Skeletal muscle satellite cell (primary cell): ENCODE measurements around the gene TMEM92.
"Not testable (repeated sequence)": the region's sequence is repeated elsewhere in the genome, so short reads cannot be mapped to it uniquely, and the experiment has no call there.

Experiments used
- H3K27me3 ChIP-seq: 2 replicates; pipeline ENCODE4 v1.7.0; 2013; ENCODE audit warnings: low read length; ENCODE audit not compliant: control insufficient read depth, insufficient read depth
- H3K36me3 ChIP-seq: 2 replicates; pipeline ENCODE4 v1.7.0; 2013; ENCODE audit warnings: mild to moderate bottlenecking, control low read depth, low read length; ENCODE audit not compliant: insufficient read depth
- H3K4me1 ChIP-seq: 2 replicates; pipeline ENCODE4 v1.7.0; 2013; ENCODE audit warnings: low read length; ENCODE audit not compliant: control insufficient read depth, insufficient read depth
- H3K4me2 ChIP-seq: 2 replicates; pipeline ENCODE4 v1.7.0; 2013; ENCODE audit warnings: mild to moderate bottlenecking, low read length
- H3K4me3 ChIP-seq: 2 replicates; pipeline ENCODE4 v1.7.0; 2013; ENCODE audit warnings: low read length
- H3K9ac ChIP-seq: 2 replicates; pipeline ENCODE4 v1.7.0; 2013; ENCODE audit warnings: mild to moderate bottlenecking, low read depth, low read length, moderate library complexity
- H3K9me3 ChIP-seq: replicated peaks from 2 replicates; pipeline ENCODE4 v1.7.0; 2013; ENCODE audit warnings: mild to moderate bottlenecking, control low read depth, low read length

TMEM92 gene

DNA sequence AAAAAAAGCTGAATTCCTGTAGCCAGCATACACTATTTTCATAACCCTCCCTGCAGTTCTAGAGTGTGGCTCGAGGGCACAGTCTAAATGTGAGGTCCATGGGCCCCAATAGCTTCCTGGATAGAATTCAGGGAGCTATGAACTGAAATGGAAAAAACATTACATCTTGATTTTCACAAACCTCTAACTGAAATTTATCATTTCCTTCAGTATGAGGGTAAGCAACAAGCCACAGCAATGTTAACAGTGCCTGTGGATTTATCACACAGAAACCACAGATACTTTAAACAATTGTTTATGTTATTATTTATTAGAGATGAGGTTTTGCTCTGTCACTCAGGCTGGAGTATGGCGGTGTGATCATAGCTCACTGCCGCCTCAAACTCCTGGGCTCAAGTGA lies 18.2 kb downstream of the TMEM92 start:
- no peak overlapping the region for H3K4me2 ChIP-seq
- no peaks in the 10 kb centered on the region for H3K27me3 ChIP-seq
- no peak overlapping the region for H3K4me3 ChIP-seq
- peaks cover 39% of the 10 kb centered on the region for H3K4me1 ChIP-seq
- no peak overlapping the region for H3K9ac ChIP-seq
- H3K9me3 ChIP-seq = no peaks in the 10 kb centered on the region
- H3K36me3 ChIP-seq = no peaks in the 10 kb centered on the region

DNA sequence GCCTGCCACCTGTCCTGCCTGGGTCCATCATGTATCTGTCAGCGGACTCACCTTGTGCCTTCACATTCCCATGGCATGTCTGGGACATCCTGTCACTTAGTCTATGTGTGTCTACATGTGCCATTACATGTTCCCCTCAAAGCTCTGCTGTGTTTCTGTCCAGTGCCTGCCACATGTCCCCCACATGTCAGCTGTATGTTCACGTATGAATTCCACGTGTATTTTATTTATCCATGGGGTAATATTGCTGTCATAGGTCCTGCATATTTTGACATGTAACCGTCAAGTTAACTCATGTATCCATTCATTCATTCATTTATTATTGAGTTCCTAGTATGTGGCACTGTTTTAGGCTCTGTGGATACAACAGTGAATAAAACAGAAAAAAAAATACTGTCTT lies 20.8 kb downstream of the TMEM92 start:
- Histone ChIP-seq H3K4me3 (no peak overlapping the region), H3K9me3 (no peaks in the 10 kb centered on the region), H3K4me2 (no peak overlapping the region), H3K27me3 (no peaks in the 10 kb centered on the region), H3K4me1 (peaks cover 14% of the 10 kb centered on the region), H3K36me3 (no peaks in the 10 kb centered on the region), H3K9ac (no peak overlapping the region)

DNA sequence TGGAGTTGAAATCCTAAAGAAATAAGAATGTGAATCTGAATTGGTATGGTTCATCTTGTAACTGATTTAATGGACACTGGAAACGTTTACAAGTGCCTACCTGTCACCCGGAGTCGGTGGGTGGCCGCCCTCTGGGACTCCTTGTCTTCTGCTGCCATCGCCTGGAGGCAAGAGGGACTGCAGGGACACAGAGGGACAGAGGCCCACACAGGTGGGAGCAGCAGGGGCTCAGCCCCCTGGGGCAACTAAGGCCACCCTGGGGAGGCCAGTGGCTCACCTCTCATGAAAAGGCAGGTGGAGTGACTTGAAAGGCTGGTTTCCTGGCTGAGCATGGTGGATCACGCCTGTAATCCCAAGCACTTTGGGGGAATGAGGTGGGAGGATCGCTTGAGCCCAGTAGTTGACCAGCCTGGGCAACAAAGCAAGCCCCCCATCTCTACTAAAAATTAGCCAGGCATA lies 23.2 kb downstream of the TMEM92 start:
- Histone ChIP-seq H3K27me3 (peaks cover 5% of the 10 kb centered on the region), H3K9me3 (no peaks in the 10 kb centered on the region), H3K4me2 (no peak overlapping the region), H3K4me3 (no peak overlapping the region), H3K4me1 (no peaks in the 10 kb centered on the region), H3K36me3 (no peaks in the 10 kb centered on the region), H3K9ac (no peak overlapping the region)

DNA sequence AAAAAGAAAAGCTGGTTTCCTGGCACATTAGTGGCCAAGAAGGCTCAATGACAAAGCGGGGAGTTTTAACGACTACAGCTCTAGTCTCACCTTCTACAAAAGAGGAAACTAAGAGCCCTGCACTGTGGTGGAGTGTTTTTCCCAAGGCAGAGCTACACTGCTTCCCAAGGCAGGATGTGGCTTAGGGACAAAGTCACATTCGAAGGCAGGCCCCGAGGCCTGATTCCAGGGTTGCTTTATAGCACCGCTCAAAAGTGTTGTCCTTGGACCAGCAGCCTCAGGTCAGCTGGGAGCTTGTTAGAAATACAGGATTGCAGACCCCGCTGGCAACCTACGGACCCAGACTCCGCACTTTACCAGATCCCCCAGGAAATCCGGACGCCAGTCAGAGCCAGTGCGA lies 23.8 kb downstream of the TMEM92 start:
- Histone ChIP-seq H3K36me3 (no peaks in the 10 kb centered on the region), H3K4me2 (no peak overlapping the region), H3K27me3 (peaks cover 5% of the 10 kb centered on the region), H3K9me3 (no peaks in the 10 kb centered on the region), H3K4me3 (no peak overlapping the region), H3K4me1 (no peaks in the 10 kb centered on the region), H3K9ac (no peak overlapping the region)

DNA sequence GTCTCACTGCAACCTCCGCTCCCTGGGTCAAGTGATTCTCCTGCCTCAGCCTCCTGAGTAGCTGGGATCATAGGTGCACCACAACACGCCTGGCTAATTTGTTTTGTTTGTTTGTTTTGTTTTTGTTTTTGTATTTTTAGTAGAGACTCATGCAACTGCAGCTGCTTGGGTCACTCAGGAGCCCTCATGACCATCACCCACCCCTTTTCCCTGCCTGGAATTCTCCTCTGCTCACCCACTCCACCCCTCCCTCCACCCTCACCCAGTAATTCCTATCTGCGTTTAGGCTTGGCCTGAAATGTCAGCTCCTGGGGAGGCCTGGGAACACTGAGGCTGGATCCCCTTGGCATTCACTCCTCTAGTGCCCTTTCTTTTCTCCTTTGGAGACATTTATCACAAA lies 25.5 kb downstream of the TMEM92 start:
- Histone ChIP-seq H3K27me3 (peaks cover 5% of the 10 kb centered on the region), H3K36me3 (no peaks in the 10 kb centered on the region), H3K4me3 (no peak overlapping the region), H3K9me3 (no peaks in the 10 kb centered on the region), H3K9ac (no peak overlapping the region), H3K4me2 (no peak overlapping the region), H3K4me1 (peaks cover 4% of the 10 kb centered on the region)

DNA sequence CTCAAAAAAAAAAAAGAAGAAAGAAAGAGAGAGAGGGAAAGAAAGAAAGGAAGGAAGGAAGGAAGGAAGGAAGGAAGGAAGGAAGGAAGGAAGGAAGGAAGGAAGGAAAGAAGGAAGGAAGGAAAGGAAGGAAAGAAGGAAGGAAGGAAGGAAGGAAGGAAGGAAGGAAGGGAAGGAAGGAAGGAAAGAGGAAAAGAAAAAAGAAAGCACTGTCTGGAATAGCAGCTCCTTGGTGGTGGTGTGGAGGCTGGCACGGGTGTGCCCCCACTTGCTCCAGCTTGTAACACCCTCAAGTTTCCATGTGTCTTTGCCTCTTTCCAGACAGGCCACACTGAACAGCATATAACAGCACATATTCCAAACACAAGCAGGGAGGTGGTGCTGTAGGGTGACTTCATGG lies 26.6 kb downstream of the TMEM92 start:
- not testable (repeated sequence) for H3K9me3 ChIP-seq, H3K4me2 ChIP-seq, H3K27me3 ChIP-seq, H3K4me3 ChIP-seq, H3K36me3 ChIP-seq, H3K9ac ChIP-seq
- H3K4me1 ChIP-seq = peaks cover 10% of the 10 kb centered on the region

DNA sequence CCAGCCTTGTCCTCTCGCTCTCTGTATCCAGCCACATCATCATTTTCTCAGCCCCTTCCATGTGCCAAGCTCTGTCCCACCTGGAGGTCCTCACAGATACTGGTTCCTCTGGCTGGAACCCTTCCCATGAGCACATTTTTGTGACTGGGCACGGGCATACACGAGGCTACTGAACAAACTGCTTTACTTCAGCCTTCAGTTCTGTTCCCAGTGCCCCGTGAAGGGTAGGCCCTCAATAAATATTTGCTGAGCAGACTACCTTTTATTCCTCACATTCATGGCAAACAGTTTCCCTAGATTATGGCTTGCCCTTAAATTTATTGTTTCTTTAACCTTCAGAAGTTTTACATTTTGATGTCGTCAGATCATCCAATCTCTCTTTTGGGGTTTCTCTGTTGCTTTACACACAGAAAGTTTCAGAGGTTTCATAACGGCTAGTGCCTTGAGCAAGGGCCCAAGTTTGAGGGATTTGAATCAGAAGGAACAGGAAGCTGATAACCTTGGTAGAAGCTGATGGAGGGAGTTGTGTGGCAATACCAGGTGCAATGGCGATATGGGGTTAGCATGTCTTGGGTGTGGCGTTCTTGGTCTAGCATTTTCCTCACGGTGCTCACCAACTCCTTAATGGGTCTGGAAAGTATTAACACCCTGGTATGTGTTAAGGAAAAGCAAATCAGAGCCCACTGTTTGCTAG lies 27.8 kb downstream of the TMEM92 start:
- H3K4me3 ChIP-seq = no peak overlapping the region
- H3K4me2 ChIP-seq = no peak overlapping the region
- H3K4me1 ChIP-seq = peaks cover 10% of the 10 kb centered on the region
- H3K27me3 ChIP-seq = peaks cover 5% of the 10 kb centered on the region
- H3K9ac ChIP-seq = no peak overlapping the region
- no peaks in the 10 kb centered on the region for H3K9me3 ChIP-seq
- H3K36me3 ChIP-seq = no peaks in the 10 kb centered on the region

DNA sequence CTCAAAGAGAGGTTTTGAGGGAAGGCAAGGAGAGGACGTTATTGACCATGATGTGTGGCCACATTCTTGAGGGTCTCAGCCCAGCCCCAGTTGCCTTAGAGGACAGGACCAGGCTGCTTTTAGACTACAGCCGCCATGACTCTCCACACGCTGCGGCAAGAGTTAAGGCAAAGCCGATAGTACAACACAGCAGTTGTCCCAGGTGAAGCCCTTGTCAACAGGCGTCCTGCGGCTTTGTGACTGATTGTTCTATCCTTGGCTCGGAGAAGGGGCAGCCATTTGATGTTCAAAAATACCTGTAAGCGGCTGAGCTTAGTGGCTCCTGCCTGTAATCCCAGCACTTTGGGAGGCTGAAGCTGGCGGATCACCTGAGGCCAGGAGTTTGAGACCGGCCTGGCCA lies 28.8 kb downstream of the TMEM92 start:
- no peaks in the 10 kb centered on the region for H3K9me3 ChIP-seq

DNA sequence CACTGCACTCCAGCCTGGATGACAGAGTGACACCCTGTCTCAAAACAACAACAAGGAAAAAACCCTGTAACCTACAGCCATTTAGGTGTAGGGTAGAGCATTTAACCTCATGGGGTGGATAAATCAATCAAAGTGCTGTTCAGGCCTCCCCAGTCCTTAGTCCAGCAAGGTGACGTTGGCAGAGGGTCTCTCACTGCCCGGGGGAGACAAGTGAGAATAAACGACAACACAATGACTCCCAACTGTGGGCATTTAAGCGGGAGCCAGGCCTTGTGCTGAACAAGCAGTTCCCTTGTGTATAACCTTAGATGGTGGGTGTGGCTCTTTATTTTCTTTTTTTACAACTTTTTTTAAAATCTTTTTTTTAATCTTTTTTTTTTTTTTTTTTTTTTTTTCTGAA lies 29.3 kb downstream of the TMEM92 start:
- Histone ChIP-seq H3K4me1 (peaks cover 10% of the 10 kb centered on the region), H3K27me3 (peaks cover 5% of the 10 kb centered on the region), H3K4me2 (no peak overlapping the region), H3K9me3 (no peaks in the 10 kb centered on the region), H3K4me3 (no peak overlapping the region), H3K9ac (no peak overlapping the region), H3K36me3 (no peaks in the 10 kb centered on the region)

More for the DNA sequence above, 28.8 kb downstream of the TMEM92 start:
- Histone ChIP-seq H3K9ac (no peak overlapping the region), H3K4me2 (no peak overlapping the region), H3K4me3 (no peak overlapping the region), H3K36me3 (no peaks in the 10 kb centered on the region), H3K4me1 (peaks cover 10% of the 10 kb centered on the region), H3K27me3 (peaks cover 5% of the 10 kb centered on the region)

DNA sequence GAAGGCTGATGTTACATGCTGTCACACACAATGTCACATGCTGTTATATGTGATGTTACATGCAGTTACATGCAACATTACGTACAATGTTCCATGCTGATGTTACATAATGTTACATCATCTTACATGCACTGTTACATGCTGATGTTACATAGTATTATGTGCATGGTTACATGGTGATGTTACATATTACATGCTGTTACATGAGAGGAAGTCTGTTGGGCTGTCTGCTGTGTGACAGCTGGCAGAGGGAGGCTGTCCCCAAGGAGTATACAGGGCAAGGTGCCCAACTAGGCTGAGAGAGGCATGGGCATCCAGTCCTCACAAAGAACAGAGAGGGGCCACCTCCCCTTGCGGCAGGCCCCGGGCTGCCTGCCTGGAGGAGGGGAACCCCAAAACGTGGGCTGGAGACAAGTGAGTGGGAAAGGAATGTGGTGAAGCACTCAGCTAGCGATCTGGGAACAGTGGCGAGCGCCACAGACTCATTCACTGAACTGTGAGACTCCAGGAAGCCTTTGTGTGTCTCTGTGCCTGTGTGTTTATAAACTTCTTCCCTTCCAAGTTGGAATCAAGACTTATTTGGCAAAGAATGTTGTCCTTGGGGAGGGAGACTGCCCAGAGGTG lies 30.6 kb downstream of the TMEM92 start:
- Histone ChIP-seq H3K4me1 (peaks cover 10% of the 10 kb centered on the region), H3K4me2 (peak overlapping the region; percentile 4), H3K36me3 (no peaks in the 10 kb centered on the region), H3K4me3 (no peak overlapping the region), H3K9ac (no peak overlapping the region), H3K27me3 (peaks cover 5% of the 10 kb centered on the region), H3K9me3 (no peaks in the 10 kb centered on the region)

DNA sequence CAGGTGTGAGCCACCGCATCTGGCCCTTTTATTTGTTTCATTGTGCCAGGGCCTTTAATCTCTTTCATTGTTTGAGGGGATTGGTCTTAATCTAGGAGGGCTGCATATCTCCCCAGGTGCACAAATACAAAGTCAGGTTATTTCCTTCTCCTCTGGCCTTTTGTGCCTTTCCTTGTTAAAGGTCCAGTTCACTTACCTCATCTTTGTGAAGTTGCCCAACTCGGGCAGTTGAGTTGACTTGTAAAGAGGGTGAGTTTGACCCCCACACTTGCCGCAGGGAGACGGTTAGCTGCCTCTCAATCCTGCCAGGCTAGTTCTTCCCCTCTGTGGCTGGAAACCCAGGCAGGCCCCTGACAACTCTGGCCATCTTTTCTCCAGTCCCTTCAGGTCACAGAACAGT lies 33.4 kb downstream of the TMEM92 start:
- H3K4me2 ChIP-seq = no peak overlapping the region
- H3K4me1 ChIP-seq = peaks cover 10% of the 10 kb centered on the region
- peaks cover 20% of the 10 kb centered on the region for H3K27me3 ChIP-seq
- H3K9ac ChIP-seq = no peak overlapping the region
- H3K4me3 ChIP-seq = no peak overlapping the region
- no peaks in the 10 kb centered on the region for H3K9me3 ChIP-seq
- H3K36me3 ChIP-seq = no peaks in the 10 kb centered on the region

DNA sequence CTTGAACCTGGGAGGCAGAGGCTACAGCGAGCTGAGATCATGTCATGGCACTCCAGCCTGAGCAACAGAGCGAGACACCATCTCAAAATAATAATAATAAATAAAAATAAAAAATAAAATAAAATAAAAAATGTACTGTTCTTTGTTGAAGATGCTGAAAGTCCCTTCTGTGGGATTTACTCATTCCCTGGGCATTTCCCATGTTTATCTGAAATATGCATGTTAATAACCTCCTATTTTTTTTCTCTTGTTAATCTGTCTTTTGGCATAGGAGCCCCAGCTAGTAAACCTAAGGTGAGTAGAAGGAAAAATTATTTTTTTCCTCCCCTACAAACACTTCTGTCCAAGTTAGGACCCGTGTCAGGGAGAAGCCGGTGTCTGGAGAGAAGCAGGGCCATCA lies 34.4 kb downstream of the TMEM92 start:
- no peaks in the 10 kb centered on the region for H3K36me3 ChIP-seq
- no peak overlapping the region for H3K4me3 ChIP-seq

More for the DNA sequence above, 34.4 kb downstream of the TMEM92 start:
- Histone ChIP-seq H3K9ac (no peak overlapping the region), H3K4me1 (peaks cover 10% of the 10 kb centered on the region), H3K4me2 (no peak overlapping the region), H3K27me3 (peaks cover 29% of the 10 kb centered on the region), H3K9me3 (no peaks in the 10 kb centered on the region)
